K562 (cell line): Measurements from ENCODE around the gene FTHL17. TPM values are rescaled to one million over a fixed set of nuclear protein-coding genes. Genes with fewer than 3 reads are reported as not detected.

Experiments used
- ATAC-seq: fragments of 200-7000 bp; cut with Tn5 transposase; 3 replicates; pipeline ENCODE4 v1.9.1; 2020; ENCODE audit warnings: moderate library complexity
- Bru-seq: library from RNA; stranded (reverse); fragments of 400-500 nt; gene quantifications from one replicate; lab custom pipeline; 2021; lab: Mats Ljungman, UMichigan
- BruChase-seq, 2 experiments: library from RNA; stranded (reverse); fragments of 400-500 nt; gene quantifications; one replicate each; lab custom pipeline; 2021; lab: Mats Ljungman, UMichigan
- BruUV-seq: library from RNA; stranded (reverse); fragments of 400-500 nt; replicated peaks from 2 replicates; lab custom pipeline; 2021; lab: Mats Ljungman, UMichigan
- CTCF ChIA-PET: fragments of 300-600 bp; formaldehyde crosslinking; extraction: SDS; loops from one replicate; lab custom pipeline; 2021; ENCODE audit warnings: low intra/inter-chr PET ratio; lab: Yijun Ruan, JAX
- POLR2A ChIA-PET: fragments of 300-600, 350-650 bp; sonication (Branson Sonifier 250); formaldehyde crosslinking; extraction: SDS; loops from one replicate; lab custom pipeline; 2021; ENCODE audit warnings: antibody characterized with exemption, inconsistent platforms; lab: Yijun Ruan, JAX
- DNase-seq, 4 experiments: peaks; one replicate each; pipeline versions ENCODE4 v3.0.0 to v3.0.0-alpha.2; 2011 to 2018; ENCODE audit warnings: low spot score in 3 of 4, mixed read lengths in 3 of 4; ENCODE audit errors: extremely low read depth in 1 of 4
- FAIRE-seq: peaks from 2 replicates; lab custom pipeline; 2011; peaks lifted over from hg19 to GRCh38; lab: Jason Lieb, UNC
- H2AFZ ChIP-seq: 2 replicates; pipeline ENCODE4 v1.6.0; 2011; ENCODE audit warnings: low read depth, low read length, control low read depth, inconsistent platforms
- H3K27ac ChIP-seq: fragments of 200-600 bp; 3 replicates; pipeline ENCODE4 v1.8.0; 2011; ENCODE audit warnings: low read depth, mild to moderate bottlenecking, control low read depth, inconsistent platforms, low read length, moderate library complexity, mixed read lengths; ENCODE audit errors: extremely low read depth
- H3K27me3 ChIP-seq, 2 experiments: fragments of 300-600 bp in 1 of 2; 2 replicates in 1 of 2; 3 replicates in 1 of 2; pipeline versions ENCODE4 v1.6.0 to v1.8.0; 2011; ENCODE audit warnings: inconsistent platforms in 2 of 2, low read length in 2 of 2, mild to moderate bottlenecking in 1 of 2, mixed read lengths in 1 of 2, moderate library complexity in 1 of 2; ENCODE audit not compliant: control insufficient read depth in 2 of 2, insufficient read depth in 2 of 2
- H3K36me3 ChIP-seq: fragments of 300-600 bp; 3 replicates; pipeline ENCODE4 v1.8.0; 2011; ENCODE audit warnings: mild to moderate bottlenecking, low read length, inconsistent platforms; ENCODE audit not compliant: control insufficient read depth, insufficient read depth
- H3K4me1 ChIP-seq, 2 experiments: fragments of 200-600 bp in 1 of 2; replicated peaks in 1 of 2; 2 replicates in 1 of 2; 3 replicates in 1 of 2; pipeline versions ENCODE4 v1.5.1 to v1.8.0; 2011; ENCODE audit warnings: inconsistent platforms in 2 of 2, low read length in 2 of 2, mild to moderate bottlenecking in 1 of 2, mixed read lengths in 1 of 2, moderate library complexity in 1 of 2; ENCODE audit not compliant: control insufficient read depth in 2 of 2, insufficient read depth in 2 of 2
- H3K4me2 ChIP-seq: 2 replicates; pipeline ENCODE4 v1.6.1; 2011; ENCODE audit warnings: low read length, control low read depth, inconsistent platforms, mixed read lengths; ENCODE audit not compliant: insufficient read depth
- H3K4me3 ChIP-seq: fragments of 200-600 bp; sonication (generic), shearing (Covaris generic); 2 replicates; pipeline ENCODE4 v1.5.1; 2016; ENCODE audit warnings: control low read depth, inconsistent platforms
- H3K79me2 ChIP-seq: fragments of 200-600 bp; 3 replicates; pipeline ENCODE4 v1.8.0; 2011; ENCODE audit warnings: low read length, inconsistent platforms; ENCODE audit not compliant: control insufficient read depth, insufficient read depth
- H3K9ac ChIP-seq, 2 experiments: 2 replicates each; pipeline versions ENCODE4 v1.6.0 to v1.6.1; 2011; ENCODE audit warnings: low read depth in 2 of 2, low read length in 2 of 2, control low read depth in 1 of 2, inconsistent platforms in 1 of 2, mild to moderate bottlenecking in 1 of 2, mixed read lengths in 1 of 2; ENCODE audit not compliant: insufficient read depth in 1 of 2
- H3K9me1 ChIP-seq: one replicate; pipeline ENCODE4 v1.6.0; 2011; ENCODE audit warnings: inconsistent platforms, mild to moderate bottlenecking, low read length, moderate library complexity; ENCODE audit not compliant: control insufficient read depth, insufficient read depth
- H3K9me3 ChIP-seq: replicated peaks from 2 replicates; pipeline ENCODE4 v1.5.1; 2011; ENCODE audit warnings: low read depth, low read length, inconsistent platforms; ENCODE audit not compliant: control insufficient read depth, insufficient read depth
- H4K20me1 ChIP-seq: replicated peaks from 2 replicates; pipeline ENCODE4 v1.6.1; 2011; ENCODE audit warnings: low read length, inconsistent platforms, mixed read lengths; ENCODE audit not compliant: control insufficient read depth, insufficient read depth
- AFF1 ChIP-seq, 2 experiments: fragments of 450-650 bp; IDR thresholded peaks; 2 replicates each; pipeline ENCODE4 v1.6.1; 2018; ENCODE audit warnings: mild to moderate bottlenecking in 2 of 2, low read depth in 1 of 2; ENCODE audit not compliant: partially characterized antibody in 2 of 2
- ARHGAP35 ChIP-seq: fragments of 450-650 bp; IDR thresholded peaks from 2 replicates; pipeline ENCODE4 v1.6.1; 2018; ENCODE audit not compliant: partially characterized antibody
- BRD4 ChIP-seq: fragments of 200-600 bp; sonication (generic); IDR thresholded peaks from 2 replicates; pipeline ENCODE4 v1.6.1; 2017; ENCODE audit warnings: inconsistent platforms
- CCAR2 ChIP-seq: fragments of 200-400 bp; formaldehyde crosslinking; IDR thresholded peaks from 2 replicates; pipeline ENCODE4 v1.6.1; 2017; ENCODE audit warnings: mild to moderate bottlenecking, low read depth, low read length
- HOMEZ ChIP-seq: fragments of 250-450 bp; sonication (Bioruptor Pico); IDR thresholded peaks from 2 replicates; pipeline ENCODE4 v1.4.0; 2020; ENCODE audit warnings: mild to moderate bottlenecking, moderate library complexity
- MED1 ChIP-seq: sonication (generic); formaldehyde crosslinking; IDR thresholded peaks from 2 replicates; pipeline ENCODE4 v1.8.1; 2023; ENCODE audit warnings: missing genetic modification reagents, borderline replicate concordance
- NFATC3 ChIP-seq: fragments of 450-650 bp; IDR thresholded peaks from 2 replicates; pipeline ENCODE4 v1.6.1; 2017; ENCODE audit warnings: mild to moderate bottlenecking
- NR2C2 ChIP-seq, 2 experiments: fragments of 200-800 bp in 1 of 2; sonication (Bioruptor generic) in 1 of 2; sonication (generic) in 1 of 2; formaldehyde crosslinking in 1 of 2; IDR thresholded peaks; 2 replicates each; pipeline versions ENCODE4 v1.6.1 to v1.8.0; 2016 to 2022; ENCODE audit warnings: mild to moderate bottlenecking in 1 of 2, missing compliant biosample characterization in 1 of 2, missing genetic modification characterization in 1 of 2, missing genetic modification reagents in 1 of 2
- PATZ1 ChIP-seq: fragments of 250-450 bp; sonication (Bioruptor Pico); IDR thresholded peaks from 2 replicates; pipeline ENCODE4 v1.5.0; 2020; ENCODE audit warnings: mild to moderate bottlenecking, borderline replicate concordance
- YBX1 ChIP-seq: fragments of 450-650 bp; IDR thresholded peaks from 2 replicates; pipeline ENCODE4 v1.7.1; 2016; ENCODE audit warnings: mild to moderate bottlenecking
- ZNF644 ChIP-seq: fragments of 200-800 bp; sonication (Bioruptor generic); IDR thresholded peaks from 2 replicates; pipeline ENCODE4 v1.6.1; 2016; ENCODE audit warnings: low read depth, missing genetic modification characterization, missing compliant biosample characterization
- WGBS: fragments of 100-300 bp; shearing (Covaris generic); methylation state at CpG from one replicate; pipeline ENCODE4 v1.1.6; 2016; ENCODE audit warnings: low coverage, mixed read lengths; ENCODE audit not compliant: insufficient coverage; ENCODE audit errors: missing lambda C conversion rate; 5-methylcytosine and 5-hydroxymethylcytosine counted together
- in situ Hi-C: fragments of 300-500 bp; cut with MboI; formaldehyde crosslinking; loops from 4 replicates; pipeline ENCODE4 v1.15.0; 2018; ENCODE audit warnings: inconsistent platforms, mixed read lengths
- intact Hi-C: fragments of 100-400 bp; cut with micrococcal nuclease; formaldehyde crosslinking; loops from 2 replicates; pipeline ENCODE4 v1.14.2; 2022
- long read RNA-seq, 3 experiments: library from polyadenylated mRNA in 2 of 3; library from RNA in 1 of 3; unstranded in 2 of 3; stranded (forward) in 1 of 3; transcript quantifications; one replicate each; pipeline ENCODE4 v2.0.0, GENCODE V29; 2019 to 2022
- polyA minus RNA-seq, 3 experiments: library from RNA; depleted of rRNA, polyadenylated mRNA; stranded (reverse); fragments of >200 nt; gene quantifications; 2 replicates each; pipeline ENCODE4 v1.2.3, GENCODE V29; 2011
- polyA plus RNA-seq, 8 experiments: library from polyadenylated mRNA; depleted of rRNA in 4 of 8; stranded (reverse) in 5 of 8; unstranded in 3 of 8; fragments of >200 nt; fragmentation: Nextera tagmentation in 2 of 8; fragmentation: Illumina TruSeq in 1 of 8; extraction: Ambion mirVana in 2 of 8; extraction: Trizol in 1 of 8; gene quantifications; 2 replicates each; pipeline versions ENCODE4 v1.2.1 to v1.2.3, GENCODE V29; 2011 to 2014; ENCODE audit warnings: inconsistent platforms in 1 of 8, missing spikeins in 1 of 8
- total RNA-seq, 7 experiments: library from RNA; depleted of rRNA in 6 of 7; stranded (reverse); fragments of >200 nt in 6 of 7; fragmentation: Illumina TruSeq in 2 of 7; extraction: Trizol in 2 of 7; gene quantifications; 2 replicates each; pipeline versions ENCODE4 v1.2.1 to v1.2.3, GENCODE V29; 2011 to 2021; ENCODE audit warnings: low replicate concordance in 1 of 7

Gene FTHL17
- total RNA-seq (2011; cell fraction: chromatin; rRNA removed; ENCODE audit: low replicate concordance) = not detected in 2 replicates
- not detected in 2 replicates for total RNA-seq (2011; cell fraction: nucleolus; rRNA removed)
- not detected in 2 replicates for total RNA-seq (2011; cell fraction: nucleoplasm; rRNA removed)
- total RNA-seq (2014; rRNA removed) = not detected in 2 replicates
- total RNA-seq (2014; rRNA removed; fragmentation: Illumina TruSeq; extraction: Trizol) = not detected in 2 replicates
- not detected in 2 replicates for total RNA-seq (2015; rRNA removed; fragmentation: Illumina TruSeq; extraction: Trizol)
- total RNA-seq (2021) = not detected in 2 replicates
- not detected in 2 replicates for polyA plus RNA-seq (2011; rRNA removed)
- polyA plus RNA-seq (2011; cell fraction: cytosol; rRNA removed) = not detected in 2 replicates
- not detected in 2 replicates for polyA plus RNA-seq (2011; cell fraction: nucleus; rRNA removed)
- not detected in 2 replicates for polyA plus RNA-seq (2012)
- polyA plus RNA-seq (2014; fragmentation: Illumina TruSeq; extraction: Trizol) = not detected in 2 replicates
- not detected for polyA plus RNA-seq (2014; fragmentation: Nextera tagmentation; extraction: Ambion mirVana)
- polyA plus RNA-seq (2014; rRNA removed) = not detected in 2 replicates
- not detected in 2 replicates for polyA minus RNA-seq (2011; rRNA and poly(A)+ RNA removed)
- not detected in 2 replicates for polyA minus RNA-seq (2011; cell fraction: cytosol; rRNA and poly(A)+ RNA removed)
- polyA minus RNA-seq (2011; cell fraction: nucleus; rRNA and poly(A)+ RNA removed) = not detected in 2 replicates
- Bru-seq, nascent RNA = not detected
- BruChase-seq, experiment 1, labeled RNA remaining after a 2-hour chase = not detected
- not detected for BruChase-seq, experiment 2, labeled RNA remaining after a 6-hour chase
- long read RNA-seq, experiment 1 = 0 reads
- long read RNA-seq, experiment 2 = 0 reads
- long read RNA-seq, experiment 3 = 0 reads

GRCh38 chrX:31071725-31072124 lies at the start of gene FTHL17:
TSS of gene FTHL17 (minus strand) at chrX:31072041. CDS start at chrX:31071953, 88 bp downstream.
- no peaks in the 10 kb centered on the region for H3K27me3 ChIP-seq
- intact Hi-C loops = no loop called here
- no peaks in the 10 kb centered on the region for H3K9me1 ChIP-seq
- H3K4me1 ChIP-seq = peaks cover 0 to 3% of the 10 kb centered on the region in 2 experiments; a peak in 1 of 5 replicates
- ATAC-seq = no peak
- no peak within 1 kb of the TSS for H2AFZ ChIP-seq
- no peak within 1 kb of the TSS for H3K27ac ChIP-seq
- no peak within 1 kb of the TSS for H3K9ac ChIP-seq
- no peaks in the 10 kb centered on the region for H3K79me2 ChIP-seq
- H3K36me3 ChIP-seq = no peaks in the 10 kb centered on the region
- FAIRE-seq = no peak
- POLR2A ChIA-PET = no interaction called here
- BruUV-seq = no TSS peak
- CTCF ChIA-PET = no interaction called here
- DNase-seq = no peak
- H3K9me3 ChIP-seq = no peaks in the 10 kb centered on the region
- WGBS = 65% methylated on average over 6 of the region's 33 CpGs
- H3K4me3 ChIP-seq = no peak within 1 kb of the TSS
- H4K20me1 ChIP-seq = no peaks in the 10 kb centered on the region
- H3K4me2 ChIP-seq = no peak within 1 kb of the TSS
- in situ Hi-C loops = no loop called here
- TF ChIP-seq MED1 = no peak
- no peak for TF ChIP-seq NFATC3
- TF ChIP-seq AFF1 (IDR thresholded peaks at IDR 0.05; ENCODE audit: low read depth in 1 of 2, partially characterized antibody in 2 of 2) = no peak
- no peak for TF ChIP-seq ARHGAP35
- no peak for TF ChIP-seq CCAR2
- TF ChIP-seq BRD4 = no peak
- no peak for TF ChIP-seq HOMEZ (CRISPR knock-in tag)
- no peak for TF ChIP-seq PATZ1 (CRISPR knock-in tag)
- TF ChIP-seq NR2C2 (CRISPR knock-in tag; IDR thresholded peaks at IDR 0.05) = no peak
- TF ChIP-seq NR2C2 (tag; IDR thresholded peaks at IDR 0.05) = no peak
- TF ChIP-seq ZNF644 (tag) = no peak
- no peak for TF ChIP-seq YBX1
